Coronary artery (tissue), 2 donors: Measurements from ENCODE around the gene PTEN.
"Not testable (repeated sequence)": the region's sequence is repeated elsewhere in the genome, so short reads cannot be mapped to it uniquely, and the experiment has no call there.

Source experiments
- DNase-seq: peaks from one replicate; pipeline ENCODE4 v3.0.0-alpha.2; 2017; ENCODE audit warnings: low spot score
- H3K27ac ChIP-seq, 2 donors: fragments of 200-600 bp; sonication (generic); one replicate each; pipeline ENCODE4 v1.5.1; 2016 to 2019
- H3K4me3 ChIP-seq: fragments of 200-600 bp; sonication (generic); 2 replicates; pipeline ENCODE4 v1.5.1; 2016; ENCODE audit warnings: mild to moderate bottlenecking, moderate library complexity
- CTCF ChIP-seq: fragments of 200-600 bp; sonication (generic); IDR thresholded peaks from one replicate; pipeline ENCODE4 v1.5.1; 2019; ENCODE audit warnings: antibody characterized with exemption

PTEN gene

GRCh38 chr10:87860816-87861403, 2.5 kb upstream of the PTEN start:
- Histone ChIP-seq H3K27ac (peak overlapping the region; percentile 97 to 98), H3K4me3 (peak overlapping the region; percentile 92)
- no peak for TF ChIP-seq CTCF
- no peak for DNase-seq

- Histone ChIP-seq H3K4me3 (peak overlapping the region; percentile 92), H3K27ac (peak overlapping the region; percentile 97 to 98)
- DNase-seq = peak; percentile 90
- no peak for TF ChIP-seq CTCF
Measured at GRCh38 chr10:87861566-87861952, 1.9 kb upstream of the PTEN start.

- H3K4me3 ChIP-seq = peak overlapping the region; percentile 92
- peak; percentile 98 for DNase-seq
- peak overlapping the region; percentile 97 to 98 for H3K27ac ChIP-seq
- no peak for TF ChIP-seq CTCF
Measured at GRCh38 chr10:87861953-87862678, 1.3 kb upstream of the PTEN start.

GRCh38 chr10:87862679-87863052, 759 bp upstream of the PTEN start:
- peak overlapping the region; percentile 92 for H3K4me3 ChIP-seq
- peak overlapping the region; percentile 97 to 98 for H3K27ac ChIP-seq
- TF ChIP-seq CTCF = no peak
- DNase-seq = no peak

DNA sequence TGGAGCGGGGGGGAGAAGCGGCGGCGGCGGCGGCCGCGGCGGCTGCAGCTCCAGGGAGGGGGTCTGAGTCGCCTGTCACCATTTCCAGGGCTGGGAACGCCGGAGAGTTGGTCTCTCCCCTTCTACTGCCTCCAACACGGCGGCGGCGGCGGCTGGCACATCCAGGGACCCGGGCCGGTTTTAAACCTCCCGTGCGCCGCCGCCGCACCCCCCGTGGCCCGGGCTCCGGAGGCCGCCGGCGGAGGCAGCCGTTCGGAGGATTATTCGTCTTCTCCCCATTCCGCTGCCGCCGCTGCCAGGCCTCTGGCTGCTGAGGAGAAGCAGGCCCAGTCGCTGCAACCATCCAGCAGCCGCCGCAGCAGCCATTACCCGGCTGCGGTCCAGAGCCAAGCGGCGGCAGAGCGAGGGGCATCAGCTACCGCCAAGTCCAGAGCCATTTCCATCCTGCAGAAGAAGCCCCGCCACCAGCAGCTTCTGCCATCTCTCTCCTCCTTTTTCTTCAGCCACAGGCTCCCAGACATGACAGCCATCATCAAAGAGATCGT, 598 bp downstream of the PTEN start:
- Histone ChIP-seq H3K27ac (peak overlapping the region; percentile 97 to 98), H3K4me3 (peak overlapping the region; percentile 92)
- not testable (repeated sequence) for DNase-seq

DNA sequence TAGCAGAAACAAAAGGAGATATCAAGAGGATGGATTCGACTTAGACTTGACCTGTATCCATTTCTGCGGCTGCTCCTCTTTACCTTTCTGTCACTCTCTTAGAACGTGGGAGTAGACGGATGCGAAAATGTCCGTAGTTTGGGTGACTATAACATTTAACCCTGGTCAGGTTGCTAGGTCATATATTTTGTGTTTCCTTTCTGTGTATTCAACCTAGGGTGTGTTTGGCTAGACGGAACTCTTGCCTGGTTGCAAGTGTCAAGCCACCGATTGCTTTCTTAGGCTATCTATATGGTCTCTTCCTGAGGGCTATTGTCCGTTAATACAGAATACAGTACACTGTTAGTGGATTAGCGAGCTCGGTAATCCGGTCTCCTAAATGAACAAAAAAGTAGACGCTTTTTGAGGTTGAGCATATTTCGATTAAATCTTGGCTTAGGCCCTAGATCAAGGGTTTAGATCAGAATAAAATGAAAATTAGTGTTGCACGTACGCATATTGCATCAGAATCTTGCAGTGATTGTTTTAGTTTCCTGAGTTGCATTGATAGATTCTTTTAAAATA, 1.2 kb downstream of the PTEN start:
- Histone ChIP-seq H3K27ac (peak overlapping the region; percentile 97 to 98), H3K4me3 (peak overlapping the region; percentile 92)
- DNase-seq = no peak
- no peak for TF ChIP-seq CTCF

- no peak for DNase-seq
- H3K4me3 ChIP-seq = peak overlapping the region; percentile 92
- no peak for TF ChIP-seq CTCF
- peak overlapping the region; percentile 97 to 98 for H3K27ac ChIP-seq
Measured at GRCh38 chr10:87865241-87865881, 1.9 kb downstream of the PTEN start.
